A549 (cell line): ENCODE measurements around the gene STXBP2.

Source experiments
- EP300 ChIP-seq, 2 experiments: fragments of >200 bp; sonication (Bioruptor Twin); formaldehyde crosslinking; IDR thresholded peaks; 2 replicates in 1 of 2; 3 replicates in 1 of 2; pipeline ENCODE4 v1.6.1; 2016 to 2017
- POLR2A ChIP-seq: IDR thresholded peaks from 2 replicates; pipeline ENCODE4 v1.6.1; 2012; ENCODE audit warnings: mild to moderate bottlenecking, low read length

DNA sequence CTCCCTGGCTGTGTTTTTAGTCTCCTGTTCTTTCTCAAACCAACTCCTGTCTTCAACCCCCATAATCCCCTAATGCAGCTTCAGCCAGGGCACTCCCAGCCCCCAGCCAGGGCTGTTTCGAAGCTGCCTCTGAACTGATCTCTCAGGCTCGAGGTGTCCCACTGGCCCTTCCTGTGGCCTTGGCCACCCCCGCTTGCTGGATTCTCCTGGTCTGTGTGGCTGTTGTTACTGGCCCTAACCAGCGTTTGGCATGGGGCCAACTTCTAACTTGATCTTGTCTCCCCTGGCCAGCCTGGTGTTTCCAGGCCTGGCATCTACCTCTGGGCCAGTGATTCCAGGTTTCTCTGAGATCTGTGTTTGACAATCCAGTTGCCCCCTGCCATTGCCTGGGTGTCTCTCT, 18.6 kb upstream of the STXBP2 start:
- TF ChIP-seq POLR2A = no peak
- TF ChIP-seq EP300 (IDR thresholded peaks at IDR 0.05) = no peak
